Measurements from ENCODE around the gene B3GNT5.

B3GNT5 gene

DNA sequence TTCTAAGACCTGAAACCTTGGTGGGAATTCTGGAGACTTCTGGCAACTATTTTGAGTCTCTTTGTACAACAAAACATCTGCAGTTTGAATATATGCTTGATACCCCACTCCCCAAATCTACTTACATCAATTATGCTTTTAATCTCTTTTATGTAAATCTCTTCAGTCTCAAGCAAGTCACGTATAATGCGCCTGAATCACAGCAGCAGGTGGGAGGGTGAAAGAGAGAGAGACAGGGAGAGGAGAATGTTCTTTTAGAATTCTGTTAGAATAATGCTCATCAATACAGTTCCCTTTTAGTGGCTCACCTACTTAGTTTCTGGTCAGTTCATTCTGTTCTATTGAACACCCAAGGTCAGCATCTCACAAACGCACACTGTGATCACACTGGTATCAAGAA, 22.2 kb upstream of the B3GNT5 start:
- DNase-seq: no peak

DNA sequence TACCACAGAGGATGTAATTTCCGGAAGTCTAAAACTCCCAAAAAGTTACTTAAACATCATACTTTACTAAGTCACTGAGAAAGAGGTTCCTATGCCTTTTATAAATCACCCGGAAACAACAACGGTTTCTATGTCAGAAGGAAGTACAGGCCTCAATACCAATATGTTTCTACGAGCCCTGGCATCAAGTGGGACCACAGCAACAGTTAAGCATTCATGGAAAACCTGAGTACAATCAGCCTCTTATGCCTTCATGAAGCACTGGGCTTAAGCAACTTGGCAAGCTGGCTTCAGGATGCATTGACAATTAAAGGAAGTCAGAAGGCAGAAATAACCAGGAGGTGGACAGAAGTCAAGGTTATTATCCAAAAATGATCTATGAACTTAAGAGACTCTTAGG, 19.1 kb upstream of the B3GNT5 start:
- DNase-seq: no peak

DNA sequence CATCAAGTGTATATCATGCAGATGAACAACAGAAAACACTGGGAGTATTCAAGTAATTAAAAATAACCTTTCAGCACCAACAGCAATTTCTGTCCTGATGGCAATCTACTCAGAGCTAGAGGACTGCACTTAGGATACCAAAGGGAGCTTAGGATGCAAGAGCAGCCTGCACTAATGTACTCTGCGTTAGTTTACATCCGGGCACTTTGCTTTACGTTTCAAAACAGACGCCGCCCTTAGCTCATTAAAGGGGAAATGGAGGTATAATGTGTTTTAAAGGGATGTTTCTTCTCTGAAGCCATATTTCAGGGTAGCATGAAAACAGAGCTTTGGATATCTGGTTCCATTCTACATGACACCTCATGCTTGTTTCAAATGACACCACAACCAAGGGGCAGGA, 14.0 kb upstream of the B3GNT5 start:
- DNase-seq: no peak

DNA sequence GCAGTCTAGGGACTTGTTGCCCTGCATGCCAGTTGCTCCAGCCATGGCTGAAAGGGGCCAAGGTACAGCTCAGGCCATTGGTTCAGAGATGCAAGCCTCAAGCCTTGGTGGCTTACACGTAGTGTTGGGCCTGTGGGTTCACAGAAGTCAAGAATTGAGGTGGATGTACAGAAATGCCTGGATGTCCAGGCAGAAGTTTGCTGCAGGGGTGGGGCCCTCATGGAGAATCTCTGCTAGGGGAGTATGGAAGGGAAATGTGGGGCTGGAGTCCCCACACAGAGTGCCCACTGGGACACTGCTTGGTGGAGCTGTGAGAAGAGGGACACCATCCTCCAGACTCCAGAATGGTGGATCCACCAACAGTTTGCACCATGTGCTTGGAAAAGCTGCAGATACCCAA, 10.6 kb upstream of the B3GNT5 start:
- DNase-seq: no peak

DNA sequence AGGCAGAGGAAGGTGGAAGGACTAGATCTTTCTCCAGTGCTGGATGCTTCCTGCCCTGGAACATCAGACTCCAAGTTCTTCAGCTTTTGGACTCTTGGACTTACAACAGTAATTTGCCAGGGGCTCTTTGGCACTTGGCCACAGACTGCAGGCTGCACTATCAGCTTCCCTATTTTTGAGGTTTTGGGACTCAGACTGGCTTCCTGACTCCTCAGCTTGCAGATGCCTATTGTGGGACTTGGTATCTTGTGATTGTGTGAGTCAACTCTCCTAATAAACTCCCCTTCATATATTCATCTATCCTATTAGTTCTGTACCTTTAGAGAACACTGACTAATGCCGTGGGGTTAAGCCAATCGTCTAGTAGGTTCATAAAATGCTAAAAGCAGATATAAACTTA, 8.8 kb upstream of the B3GNT5 start:
- DNase-seq: no peak

DNA sequence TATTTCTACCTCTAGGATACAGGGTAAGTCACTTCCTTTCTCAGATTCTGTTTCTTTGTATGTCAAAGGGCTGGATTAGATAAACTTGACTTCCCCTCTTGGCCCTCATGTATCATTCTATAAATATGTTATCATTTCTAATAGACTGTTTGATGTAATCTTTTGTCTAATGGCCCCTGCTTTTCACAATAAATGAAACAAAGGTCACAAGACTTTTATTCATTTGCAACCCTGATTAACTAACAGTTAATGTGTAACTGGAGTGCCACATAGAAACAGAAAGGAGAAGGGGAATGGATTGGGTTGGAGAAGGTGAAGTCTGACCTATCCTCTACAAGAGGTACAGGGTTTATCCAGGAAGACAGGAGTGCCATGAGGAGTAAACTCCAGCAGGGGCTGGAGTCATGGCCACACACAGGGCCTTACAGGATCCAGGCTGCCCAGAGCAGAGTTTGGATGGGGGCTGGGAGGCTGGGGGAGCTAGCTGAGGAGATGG, 8.0 kb upstream of the B3GNT5 start:
- no peak for DNase-seq

DNA sequence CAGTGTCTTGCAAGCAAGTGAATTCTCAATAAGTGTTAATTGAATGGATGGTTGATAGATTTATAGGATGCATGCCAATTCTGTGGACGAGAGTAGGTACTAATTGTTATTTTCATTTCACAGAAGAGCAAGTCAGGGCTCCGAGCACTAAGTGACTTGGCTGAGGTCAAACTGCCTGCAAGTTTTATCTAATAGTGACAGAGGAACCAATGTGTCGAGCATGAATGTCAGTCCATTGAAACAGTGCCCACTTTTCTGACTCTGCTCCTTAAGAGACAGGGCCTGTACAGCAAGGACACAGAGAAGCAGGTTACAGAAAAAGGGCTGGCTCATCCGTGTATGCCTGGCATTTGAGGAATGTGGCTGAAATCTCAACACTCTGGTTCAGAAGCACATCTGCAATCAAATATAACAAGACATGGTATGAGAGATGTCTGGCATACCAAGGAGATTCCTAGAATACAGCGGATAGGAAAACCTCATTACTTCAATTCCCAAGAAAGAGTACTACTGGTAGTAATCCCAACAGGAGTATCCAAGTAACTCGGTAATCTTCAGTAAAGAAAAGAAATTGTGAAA, 6.0 kb upstream of the B3GNT5 start:
- no peak for DNase-seq

DNA sequence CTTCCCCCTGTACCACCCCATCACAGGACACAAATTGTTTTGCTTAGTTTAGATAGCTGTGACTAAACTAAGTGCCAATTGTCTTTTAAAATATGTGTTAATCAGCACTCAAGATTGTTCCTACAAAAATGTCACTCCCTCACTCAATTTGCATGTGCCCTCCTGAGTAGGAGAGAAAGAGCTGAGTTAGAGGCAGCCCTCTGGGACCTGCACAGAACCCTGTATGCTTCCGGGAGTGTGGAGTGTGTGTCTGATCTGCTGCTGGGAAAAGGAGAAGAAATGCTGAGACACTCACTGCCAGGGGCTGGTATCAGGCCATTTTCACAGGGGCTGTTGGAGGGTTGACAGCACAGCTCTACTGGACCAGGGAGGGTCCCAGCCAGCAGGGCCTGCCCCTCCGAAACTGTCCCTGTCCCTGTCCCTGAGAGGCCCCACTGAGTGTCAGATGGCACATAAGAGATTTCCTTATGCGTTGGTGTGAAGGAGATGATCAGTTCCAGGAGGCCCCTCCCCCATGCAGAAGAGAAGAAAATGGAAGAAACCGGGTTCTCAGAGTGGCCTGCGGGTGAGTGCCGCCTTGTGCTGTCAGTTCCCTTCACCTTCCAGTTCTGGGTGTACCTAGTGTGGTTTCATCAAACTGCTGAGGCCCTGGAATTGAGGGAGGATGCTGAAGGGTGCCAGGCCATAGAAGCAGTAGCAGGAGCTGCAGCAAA, 3.9 kb upstream of the B3GNT5 start:
- no peak for DNase-seq

DNA sequence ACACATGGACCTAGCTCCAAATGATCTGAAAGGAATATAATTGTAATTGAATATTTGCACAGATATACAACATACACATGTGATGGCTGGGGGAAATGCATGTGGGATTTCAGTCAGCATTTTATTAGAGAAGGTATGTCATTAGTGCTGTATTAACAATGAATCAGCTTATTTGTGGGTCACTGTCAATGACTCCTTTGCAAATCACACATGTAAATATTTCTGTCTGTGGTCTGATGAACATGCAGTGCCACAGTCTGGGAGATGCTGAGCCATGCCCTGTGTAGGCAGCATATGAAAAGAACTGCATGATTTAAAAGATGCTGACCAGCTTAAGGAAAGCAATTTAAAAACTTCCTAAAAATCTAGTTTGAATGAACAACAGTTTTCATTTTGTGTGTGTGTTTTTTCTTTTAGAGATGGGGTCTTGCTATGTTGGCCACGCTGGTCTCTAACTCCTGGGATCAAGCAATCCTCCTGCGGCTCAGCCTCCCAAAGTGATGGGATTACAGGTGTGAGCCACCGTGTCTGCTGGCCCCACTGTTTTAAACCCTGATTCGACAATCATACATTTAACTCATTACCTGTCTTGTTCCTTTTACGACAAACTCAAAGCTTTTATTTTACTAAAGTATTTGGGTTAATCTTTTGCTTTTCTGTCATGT, 803 bp upstream of the B3GNT5 start:
- DNase-seq: no peak

DNA sequence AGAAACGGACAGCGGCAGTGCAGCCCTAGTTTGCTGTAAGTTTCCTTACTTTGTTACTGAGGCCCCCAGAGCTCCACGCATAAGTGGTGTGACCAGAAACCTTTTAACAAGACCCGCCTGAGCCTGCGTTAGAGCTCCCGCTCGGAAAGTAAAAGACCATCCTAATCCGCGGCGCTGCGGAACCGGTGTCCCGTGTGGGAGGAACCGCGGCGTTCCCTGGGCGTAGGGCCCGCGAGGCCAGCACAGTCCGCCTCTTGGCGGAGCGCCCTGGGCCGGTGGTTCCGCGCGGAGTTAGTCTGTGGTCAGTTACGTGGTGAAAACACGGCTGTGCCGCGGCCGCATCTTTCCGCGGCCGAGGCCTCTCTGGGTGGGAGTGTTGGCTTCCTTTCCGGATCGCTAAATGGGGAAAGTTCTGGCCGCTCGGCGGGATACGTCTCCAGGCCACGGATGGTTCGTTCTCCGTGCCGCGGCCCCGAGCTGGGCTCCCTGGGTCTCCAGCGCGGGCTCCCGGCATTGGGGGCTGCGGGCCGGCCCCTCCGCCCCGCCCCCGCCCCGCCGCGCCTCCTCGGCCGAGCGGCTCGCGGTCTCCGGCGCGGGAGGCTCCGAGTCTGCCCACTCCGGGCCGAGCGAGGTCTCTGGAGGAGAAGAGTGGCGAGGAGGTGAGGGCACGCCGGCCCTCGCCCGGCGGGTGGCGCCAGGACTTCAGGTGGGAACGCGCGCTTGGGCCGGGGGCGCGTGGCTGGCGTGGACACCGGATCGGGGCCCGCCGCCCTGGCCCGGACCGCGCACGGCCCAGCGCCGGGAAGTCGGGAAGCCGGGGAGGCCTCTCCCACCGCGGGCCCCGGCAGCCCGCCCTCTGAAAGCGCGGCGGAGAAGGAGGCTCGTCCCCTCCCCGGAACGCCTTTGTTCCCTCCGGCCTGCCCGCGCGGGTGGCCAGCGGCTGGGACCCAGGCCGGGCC, 754 bp downstream of the B3GNT5 start:
- DNase-seq: peak; percentile 82

DNA sequence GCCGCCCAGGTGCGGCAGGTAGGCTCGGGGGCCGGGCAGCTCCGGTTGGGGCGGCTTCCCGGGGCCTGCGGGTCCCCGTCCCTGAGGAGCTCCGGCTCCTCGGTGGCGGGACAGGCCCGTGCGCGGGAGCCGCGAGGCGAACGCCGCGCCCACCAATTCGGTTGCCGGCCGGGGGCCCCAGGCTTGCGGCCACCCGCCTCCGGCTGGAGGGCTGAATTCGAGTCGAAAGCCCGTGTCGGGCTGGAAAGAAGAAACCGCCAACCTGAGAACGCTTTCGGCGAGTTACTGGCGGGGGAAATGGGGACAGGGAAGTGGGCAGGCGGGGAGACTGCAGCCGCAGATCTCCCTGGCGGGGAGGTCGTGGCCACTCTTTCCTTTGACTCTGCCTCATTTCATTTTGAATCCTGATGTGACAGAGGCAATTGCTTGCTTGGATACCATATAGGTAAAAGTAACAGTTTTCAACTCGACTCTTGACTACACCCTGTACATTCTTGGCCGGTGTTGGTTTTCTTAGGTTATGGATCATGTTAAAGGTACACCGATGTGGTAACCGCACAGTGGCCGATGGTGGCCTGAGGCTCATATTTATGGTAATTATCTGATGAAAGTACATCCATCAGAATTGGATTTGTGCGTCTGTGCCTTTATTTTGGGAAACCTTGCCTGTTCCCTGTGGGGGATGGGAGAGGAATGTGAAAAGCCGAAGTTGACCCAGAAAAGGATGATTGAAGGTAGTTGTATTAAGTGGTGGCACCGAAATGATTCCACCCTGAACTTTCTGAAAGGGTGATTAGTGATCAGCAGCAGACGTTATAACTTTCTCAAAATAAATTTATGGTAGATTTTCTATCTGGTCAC, 1.7 kb downstream of the B3GNT5 start:
- peak; percentile 43 for DNase-seq

DNA sequence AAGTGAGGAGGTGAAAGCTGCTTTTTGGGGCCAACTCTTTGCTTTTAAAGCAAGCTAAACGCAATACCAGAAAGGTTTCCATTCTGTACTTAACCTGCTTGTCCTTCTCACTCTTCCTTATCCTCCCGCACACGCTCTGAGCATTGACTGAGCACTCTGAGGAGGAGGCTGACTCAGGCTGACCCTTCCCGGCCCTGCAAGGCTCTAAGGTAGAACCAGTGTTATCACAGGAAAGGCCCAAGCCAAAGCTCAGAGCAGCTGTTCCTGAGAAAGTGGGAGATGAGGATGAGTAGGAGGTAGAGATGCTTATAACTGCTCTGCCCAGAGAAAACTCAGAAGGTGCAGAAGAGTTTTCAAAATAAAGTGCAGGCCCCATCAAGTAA, 2.3 kb downstream of the B3GNT5 start:
- DNase-seq: no peak

DNA sequence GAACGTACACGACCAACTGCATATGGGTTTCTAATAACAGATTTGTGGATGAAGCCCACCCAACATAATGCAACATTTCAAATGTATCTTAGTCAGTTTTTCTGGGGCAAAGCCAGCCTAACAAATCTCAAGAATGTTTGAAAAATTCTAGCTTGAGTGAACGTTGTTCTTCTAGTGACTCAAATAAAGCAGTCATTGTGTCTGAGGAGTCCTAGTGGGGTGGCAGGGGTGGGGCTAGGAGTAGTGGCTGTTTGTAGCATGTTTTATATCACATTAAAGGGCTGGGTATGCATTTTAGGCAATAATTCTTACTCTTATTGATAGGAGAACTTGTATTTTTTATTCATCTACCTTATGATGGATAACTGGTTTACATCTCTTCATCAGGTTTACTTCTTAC, 6.0 kb downstream of the B3GNT5 start:
- DNase-seq: no peak

DNA sequence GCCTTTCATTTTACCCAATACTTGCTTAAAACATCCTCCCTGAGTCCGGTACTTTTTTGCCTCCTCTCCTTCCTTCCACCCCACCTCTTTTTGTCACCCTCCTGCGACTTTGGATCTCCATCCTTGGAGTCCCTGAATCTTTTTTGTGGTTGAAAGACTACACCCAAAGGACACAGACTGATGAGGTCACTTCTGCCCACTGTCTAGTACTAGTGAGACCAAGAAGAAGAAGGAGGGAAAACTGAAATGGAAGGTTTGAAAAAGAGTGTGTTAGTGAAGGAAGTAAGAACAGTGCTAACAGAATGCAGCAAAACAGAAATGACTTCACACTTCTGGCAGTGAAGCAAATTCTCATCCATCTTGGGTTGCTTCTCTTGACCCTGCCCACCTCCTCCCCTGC, 6.6 kb downstream of the B3GNT5 start:
- DNase-seq: no peak

DNA sequence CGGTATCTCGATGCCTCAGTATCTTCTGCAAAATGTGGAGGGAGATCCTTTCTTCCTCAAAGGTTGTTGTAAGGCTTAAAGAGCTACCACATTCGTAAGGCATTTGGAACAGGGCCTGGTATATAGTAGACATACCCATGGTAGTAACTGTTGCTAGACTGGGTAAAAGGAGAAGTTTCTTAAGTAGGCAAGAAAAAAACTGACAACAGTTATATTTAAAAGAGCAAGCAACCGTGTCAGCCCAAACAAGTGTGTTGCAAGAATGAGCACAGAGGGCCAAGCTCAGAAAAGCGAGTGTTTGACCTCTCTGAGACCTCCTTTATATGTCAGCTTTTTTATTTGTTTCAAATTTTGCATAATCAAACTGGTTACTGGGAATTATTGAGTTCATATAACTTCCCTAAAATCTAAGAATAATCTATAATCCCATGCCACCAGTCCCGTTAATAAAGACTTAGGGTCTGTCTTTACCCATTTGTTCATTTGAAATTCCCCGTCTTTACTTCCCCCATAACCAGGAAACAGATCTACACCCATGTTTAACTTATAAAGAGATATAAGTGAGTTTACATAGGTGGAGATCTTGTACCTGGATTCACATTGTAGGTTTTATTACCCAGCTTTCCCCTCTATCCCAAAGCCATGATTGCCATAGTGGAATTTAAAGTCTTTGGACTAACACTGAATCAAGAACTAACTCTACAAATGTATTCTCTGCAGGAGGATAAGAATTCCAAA, 7.3 kb downstream of the B3GNT5 start:
- no peak for DNase-seq

DNA sequence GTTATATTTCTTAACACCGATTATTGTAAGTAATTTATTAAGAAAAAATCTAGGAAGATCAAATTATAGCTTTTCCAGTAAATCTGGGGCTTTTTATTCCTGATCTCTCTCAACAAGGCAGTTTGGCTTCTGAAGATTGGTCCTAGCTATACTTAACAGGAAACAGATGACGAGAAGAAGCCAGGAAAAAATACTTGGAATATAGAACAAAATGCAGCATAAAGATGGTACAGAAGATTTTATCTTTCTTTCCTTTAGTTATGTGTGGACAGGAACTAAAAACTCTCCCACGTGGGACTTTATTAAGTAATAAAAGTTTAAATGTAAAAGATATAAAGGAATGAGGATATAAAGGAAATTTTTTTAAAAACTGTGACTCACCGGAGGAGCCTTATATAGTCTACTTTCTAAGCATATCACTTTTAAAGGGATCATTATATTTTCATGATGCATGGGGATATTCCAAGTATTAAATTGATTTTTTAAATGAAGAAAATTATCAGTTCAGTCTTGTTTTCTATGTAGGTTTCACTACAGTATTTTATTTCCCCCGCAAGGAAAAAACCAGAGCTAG, 8.2 kb downstream of the B3GNT5 start:
- no peak for DNase-seq

DNA sequence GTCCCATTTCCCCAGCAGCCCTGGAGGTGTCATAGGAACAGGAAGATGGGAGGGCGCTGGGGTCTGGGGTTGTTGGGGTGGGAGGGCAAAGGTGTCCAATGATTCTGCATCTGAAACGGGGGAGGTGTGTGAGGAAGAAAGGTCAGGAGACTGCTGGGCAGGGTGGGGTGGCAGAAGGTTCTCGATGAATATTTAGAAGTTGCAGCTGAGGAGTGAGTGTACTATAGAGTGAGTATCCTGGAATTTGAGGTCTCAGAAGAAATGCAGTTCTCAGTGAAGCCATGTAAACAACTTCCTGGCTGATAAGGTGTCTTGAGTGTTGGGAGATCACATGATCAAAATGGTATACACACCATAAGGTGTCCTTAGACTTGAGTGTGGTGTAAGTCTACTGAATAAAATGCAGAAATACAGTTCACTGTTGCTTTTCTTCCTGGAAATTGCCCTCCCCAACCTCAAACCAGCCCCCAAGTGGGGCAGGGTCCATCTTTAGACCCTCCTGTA, 9.9 kb downstream of the B3GNT5 start:
- DNase-seq: no peak

DNA sequence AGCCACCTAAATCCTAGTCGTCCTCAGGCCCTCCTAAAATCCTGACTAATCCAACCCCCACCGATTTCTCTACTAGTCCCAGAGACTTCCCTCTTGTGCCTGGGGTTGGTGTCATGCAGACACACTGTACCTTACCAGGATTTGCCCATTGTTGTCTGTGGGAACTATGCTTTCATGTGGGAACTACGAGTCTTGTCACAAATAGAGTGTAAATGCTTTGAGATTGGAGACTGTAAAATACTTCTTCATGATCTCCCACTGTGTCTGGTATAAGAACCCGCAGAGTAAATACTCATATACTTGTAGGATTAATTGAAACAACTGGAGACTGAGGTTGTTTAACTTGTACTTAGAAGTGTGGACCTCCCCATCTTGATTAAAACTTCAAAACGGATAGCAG, 11.2 kb downstream of the B3GNT5 start:
- DNase-seq: no peak

DNA sequence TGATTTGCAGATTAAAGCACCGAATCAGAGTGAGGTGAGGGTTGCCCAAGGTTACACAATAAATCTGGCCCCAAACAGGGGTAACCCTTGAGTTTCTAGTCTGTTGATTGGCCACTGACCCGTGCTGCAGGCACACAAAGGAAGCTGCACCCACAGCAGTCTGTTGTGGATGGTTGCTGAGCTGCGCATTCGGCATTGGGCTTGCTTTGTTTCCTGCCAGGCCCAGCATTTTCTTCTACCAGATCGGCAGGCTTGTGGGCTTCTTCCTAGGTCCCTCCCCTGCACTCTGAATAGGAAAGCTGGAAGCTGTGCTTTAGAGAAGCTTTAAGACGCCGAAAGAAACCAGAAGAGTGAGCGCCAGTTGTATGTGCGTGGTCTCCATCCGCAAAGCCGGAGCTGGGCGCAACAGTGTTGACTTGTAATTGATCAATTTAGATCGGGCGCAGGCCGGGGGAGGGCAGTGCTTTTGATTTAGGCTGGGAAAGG, 12.1 kb downstream of the B3GNT5 start:
- peak; percentile 52 for DNase-seq

DNA sequence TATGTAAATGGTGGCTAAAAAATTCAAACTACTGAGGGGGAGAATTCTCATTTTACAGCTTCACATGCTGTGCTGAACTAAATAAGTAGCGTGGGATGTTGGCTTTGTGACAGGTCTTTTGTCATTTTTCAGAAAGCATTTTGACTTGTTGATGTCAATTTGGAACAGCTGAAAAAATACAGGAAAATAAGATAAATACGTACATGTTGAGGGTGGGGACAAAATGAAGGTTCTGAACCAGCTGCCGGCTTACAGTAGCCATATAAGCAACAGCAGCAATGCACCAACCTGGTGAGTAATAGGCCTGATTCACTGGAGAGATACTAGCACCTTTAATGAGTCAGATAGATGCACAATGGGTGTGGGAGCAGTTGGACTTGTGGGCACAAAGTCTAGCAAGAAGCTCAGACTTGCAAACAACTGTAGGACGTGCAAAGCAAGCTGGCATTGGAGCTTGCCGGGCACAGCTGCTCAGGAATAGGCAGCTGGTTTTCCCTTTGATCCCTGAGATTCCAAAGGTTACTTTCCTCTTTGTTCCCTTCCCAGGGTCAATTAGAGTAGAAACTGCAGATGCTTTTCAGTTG, 12.9 kb downstream of the B3GNT5 start:
- no peak for DNase-seq
